K562 (cell line): ENCODE results near the gene HMGN1. TPM values are rescaled to one million over a fixed set of nuclear protein-coding genes. Genes with fewer than 3 reads are reported as not detected.

Experiments
- ADNP ChIP-seq: fragments of 200-800 bp; sonication (Bioruptor generic); IDR thresholded peaks from 2 replicates; pipeline ENCODE4 v1.6.1; 2016; ENCODE audit warnings: missing genetic modification characterization, missing compliant biosample characterization
- ARID4B ChIP-seq: sonication (generic); formaldehyde crosslinking; IDR thresholded peaks from 2 replicates; pipeline ENCODE4 v1.8.0; 2022; ENCODE audit warnings: mild to moderate bottlenecking, missing genetic modification reagents
- ATF7 ChIP-seq: fragments of 450-650 bp; IDR thresholded peaks from 2 replicates; pipeline ENCODE4 v1.7.1; 2014; ENCODE audit warnings: mild to moderate bottlenecking, moderate library complexity
- CBX2 ChIP-seq: fragments of 200-600 bp; sonication (generic); IDR thresholded peaks from one replicate; pipeline ENCODE4 v1.6.1; 2012; ENCODE audit warnings: mild to moderate bottlenecking, low read length, inconsistent platforms; ENCODE audit not compliant: insufficient read depth, poor library complexity, severe bottlenecking
- FOXK1 ChIP-seq: sonication (generic); formaldehyde crosslinking; IDR thresholded peaks from 2 replicates; pipeline ENCODE4 v1.8.0; 2022; ENCODE audit warnings: missing genetic modification reagents, mild to moderate bottlenecking, borderline replicate concordance
- FOXP4 ChIP-seq: sonication (generic); formaldehyde crosslinking; IDR thresholded peaks from 2 replicates; pipeline ENCODE4 v1.8.0; 2022; ENCODE audit warnings: mild to moderate bottlenecking, missing genetic modification reagents, borderline replicate concordance
- GATAD2B ChIP-seq: fragments of 450-650 bp; IDR thresholded peaks from 2 replicates; pipeline ENCODE4 v1.6.1; 2017; ENCODE audit warnings: mild to moderate bottlenecking, borderline replicate concordance
- NFE2L1 ChIP-seq: fragments of 450-650 bp; IDR thresholded peaks from 2 replicates; pipeline ENCODE4 v1.6.1; 2016; ENCODE audit warnings: missing genetic modification characterization, low read depth, mild to moderate bottlenecking, missing compliant biosample characterization, moderate library complexity, borderline replicate concordance
- POLR2H ChIP-seq: IDR thresholded peaks from 2 replicates; pipeline ENCODE4 v1.6.1; 2016; ENCODE audit warnings: missing genetic modification characterization, low read depth, mild to moderate bottlenecking, control low read depth, missing compliant biosample characterization, moderate library complexity
- PRMT5 ChIP-seq: sonication (generic); formaldehyde crosslinking; IDR thresholded peaks from 2 replicates; pipeline ENCODE4 v1.5.0; 2020; ENCODE audit warnings: missing genetic modification reagents
- RHOXF2B ChIP-seq: fragments of 250-450 bp; sonication (Bioruptor Pico); conservative IDR thresholded peaks from 2 replicates; pipeline ENCODE4 v1.5.1; 2021
- ZNF551 ChIP-seq: fragments of 250-450 bp; sonication (Bioruptor Pico); IDR thresholded peaks from 2 replicates; pipeline ENCODE4 v1.5.0; 2021; ENCODE audit warnings: mild to moderate bottlenecking, moderate library complexity
- polyA plus RNA-seq, 8 experiments: library from polyadenylated mRNA; depleted of rRNA in 4 of 8; stranded (reverse) in 5 of 8; unstranded in 3 of 8; fragments of >200 nt; fragmentation: Nextera tagmentation in 2 of 8; fragmentation: Illumina TruSeq in 1 of 8; extraction: Ambion mirVana in 2 of 8; extraction: Trizol in 1 of 8; gene quantifications; 2 replicates each; pipeline versions ENCODE4 v1.2.1 to v1.2.3, GENCODE V29; 2011 to 2014; ENCODE audit warnings: inconsistent platforms in 1 of 8, missing spikeins in 1 of 8
- total RNA-seq, 7 experiments: library from RNA; depleted of rRNA in 6 of 7; stranded (reverse); fragments of >200 nt in 6 of 7; fragmentation: Illumina TruSeq in 2 of 7; extraction: Trizol in 2 of 7; gene quantifications; 2 replicates each; pipeline versions ENCODE4 v1.2.1 to v1.2.3, GENCODE V29; 2011 to 2021; ENCODE audit warnings: low replicate concordance in 1 of 7

Gene HMGN1
- total and polyA plus RNA-seq, 9 of the 15 experiments (the other 6 are each of a cell fraction or from before 2014, with no cell fraction given), result 124 to 626 (median 498) TPM

- TF ChIP-seq ARID4B (peak; percentile 65; the same call in 1 of the 2 replicates), POLR2H (tag) (no peak; the same call in 1 of the 2 replicates), ATF7 (peak; percentile 82; the same call in 1 of the 2 replicates), CBX2 (no peak), RHOXF2B (CRISPR knock-in tag) (no peak), FOXK1 (CRISPR knock-in tag) (no peak; the same call in 1 of the 2 replicates), GATAD2B (peak; percentile 95), ZNF551 (CRISPR knock-in tag) (no peak), PRMT5 (no peak), FOXP4 (CRISPR knock-in tag) (no peak), NFE2L1 (tag) (no peak), ADNP (tag) (no peak)
Observed at GRCh38 chr21:39348355-39349210, at the start of gene HMGN1 (continued).
